Endothelial cell (in vitro differentiated cells): Measurements from ENCODE around the gene C1orf122. TPM values are rescaled to one million over a fixed set of nuclear protein-coding genes. Genes with fewer than 3 reads are reported as not detected.

Experiments used
- DNase-seq: peaks from one replicate; pipeline ENCODE4 v3.0.0; 2021; ENCODE audit warnings: low spot score
- H3K27ac Mint-ChIP-seq: one replicate; pipeline ENCODE4 v1.8.0; 2021; ENCODE audit warnings: mixed read lengths, inconsistent platforms; ENCODE audit not compliant: unreplicated experiment
- H3K27me3 Mint-ChIP-seq: one replicate; pipeline ENCODE4 v1.8.0; 2021; ENCODE audit warnings: mild to moderate bottlenecking, moderate library complexity, mixed read lengths, inconsistent platforms; ENCODE audit not compliant: unreplicated experiment
- H3K36me3 Mint-ChIP-seq: one replicate; pipeline ENCODE4 v1.8.0; 2021; ENCODE audit warnings: mild to moderate bottlenecking, low read depth, mixed read lengths, inconsistent platforms; ENCODE audit not compliant: unreplicated experiment
- H3K4me1 Mint-ChIP-seq: one replicate; pipeline ENCODE4 v1.8.0; 2021; ENCODE audit warnings: mild to moderate bottlenecking, mixed read lengths, inconsistent platforms; ENCODE audit not compliant: unreplicated experiment
- H3K4me3 Mint-ChIP-seq: one replicate; pipeline ENCODE4 v1.8.0; 2021; ENCODE audit warnings: mild to moderate bottlenecking, mixed read lengths, inconsistent platforms; ENCODE audit not compliant: unreplicated experiment
- H3K9me3 Mint-ChIP-seq: one replicate; pipeline ENCODE4 v1.8.0; 2021; ENCODE audit warnings: mixed read lengths, inconsistent platforms; ENCODE audit not compliant: unreplicated experiment
- CTCF ChIP-seq: fragments of 200-600 bp; sonication (generic); IDR thresholded peaks from one replicate; pipeline ENCODE4 v1.5.0; 2021; ENCODE audit warnings: antibody characterized with exemption; ENCODE audit not compliant: unreplicated experiment
- total RNA-seq: library from RNA; stranded (reverse); fragmentation: NEBNext Ultra II Directional; extraction: Animal tissue kit (Norgen Biotek cat#: 25700); gene quantifications from one replicate; pipeline ENCODE4 v1.2.1, GENCODE V29; 2021; ENCODE audit not compliant: unreplicated experiment

The C1orf122 gene
- total RNA-seq, 1 donor from 2014 or later: 29.4 TPM

- DNase-seq: no peak
- no peak overlapping the region for H3K27ac Mint-ChIP-seq
- no peak for TF ChIP-seq CTCF
- H3K4me1 Mint-ChIP-seq: no peaks in the 10 kb centered on the region
- H3K9me3 Mint-ChIP-seq: no peaks in the 10 kb centered on the region
- H3K27me3 Mint-ChIP-seq: peaks cover 3% of the 10 kb centered on the region
- H3K4me3 Mint-ChIP-seq: no peak overlapping the region
- peaks cover 29% of the 10 kb centered on the region for H3K36me3 Mint-ChIP-seq
These were observed 29.2 kb downstream of the C1orf122 start for GRCh38 chr1:37836788-37837187.

GRCh38 chr1:37839676-37840075 is 32.1 kb downstream of the C1orf122 start:
- DNase-seq: no peak
- TF ChIP-seq CTCF: no peak
- H3K4me3 Mint-ChIP-seq: no peak overlapping the region
- H3K4me1 Mint-ChIP-seq: peaks cover 11% of the 10 kb centered on the region
- H3K9me3 Mint-ChIP-seq: no peaks in the 10 kb centered on the region
- peaks cover under 1% of the 10 kb centered on the region for H3K27me3 Mint-ChIP-seq
- no peak overlapping the region for H3K27ac Mint-ChIP-seq
- H3K36me3 Mint-ChIP-seq: peaks cover 15% of the 10 kb centered on the region

GRCh38 chr1:37840711-37841110 is 33.1 kb downstream of the C1orf122 start:
- Mint-ChIP-seq H3K9me3 (no peaks in the 10 kb centered on the region), H3K27ac (no peak overlapping the region), H3K27me3 (peaks cover 1% of the 10 kb centered on the region), H3K36me3 (peaks cover 12% of the 10 kb centered on the region), H3K4me3 (no peak overlapping the region), H3K4me1 (peaks cover 12% of the 10 kb centered on the region)
- TF ChIP-seq CTCF: no peak
- DNase-seq: no peak

- no peak overlapping the region for H3K27ac Mint-ChIP-seq
- H3K4me1 Mint-ChIP-seq: peaks cover 12% of the 10 kb centered on the region
- H3K9me3 Mint-ChIP-seq: no peaks in the 10 kb centered on the region
- DNase-seq: no peak
- peaks cover 12% of the 10 kb centered on the region for H3K36me3 Mint-ChIP-seq
- TF ChIP-seq CTCF: no peak
- H3K4me3 Mint-ChIP-seq: no peak overlapping the region
- peaks cover 1% of the 10 kb centered on the region for H3K27me3 Mint-ChIP-seq
These were observed 34.1 kb downstream of the C1orf122 start for GRCh38 chr1:37841652-37842051.

GRCh38 chr1:37844536-37844935 is 36.9 kb downstream of the C1orf122 start:
- TF ChIP-seq CTCF: no peak
- Mint-ChIP-seq H3K9me3 (no peaks in the 10 kb centered on the region), H3K27ac (no peak overlapping the region)

More at GRCh38 chr1:37844536-37844935, 36.9 kb downstream of the C1orf122 start:
- DNase-seq: no peak
- peaks cover 6% of the 10 kb centered on the region for H3K36me3 Mint-ChIP-seq
- peaks cover 15% of the 10 kb centered on the region for H3K4me1 Mint-ChIP-seq
- H3K4me3 Mint-ChIP-seq: no peak overlapping the region
- peaks cover 1% of the 10 kb centered on the region for H3K27me3 Mint-ChIP-seq
